ENCODE data around the gene FBXW11. TPM values are rescaled to one million over a fixed set of nuclear protein-coding genes. Genes with fewer than 3 reads are reported as not detected.

FBXW11 gene
- total RNA-seq, 4 donors from 2014 or later: 35.9 to 56.8 (median 50.9) TPM

DNA sequence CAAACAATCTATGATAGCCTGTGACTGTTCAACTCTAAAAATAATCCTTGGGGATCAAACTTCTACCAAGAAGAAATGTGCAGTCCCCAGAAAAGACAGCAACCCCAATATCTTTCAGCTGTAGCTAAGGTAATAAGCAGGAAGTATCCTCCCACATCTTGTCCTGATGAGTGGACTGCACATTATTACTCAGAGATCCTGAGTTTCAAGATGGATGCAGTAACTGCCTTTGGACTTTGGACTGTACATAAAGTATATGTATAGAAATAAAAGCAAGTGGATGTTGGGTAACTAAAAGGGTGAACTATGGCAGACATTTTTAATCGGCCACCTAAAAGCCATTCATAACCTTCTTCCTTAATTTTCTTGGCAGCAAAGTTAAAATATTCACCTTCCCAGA lies 175.8 kb downstream of the FBXW11 start:
- intact Hi-C loops (cut with DNase I; ENCODE audit: low total_unique reads): no loop called here
- no peak for DNase-seq (ENCODE audit: low spot score in 2 of 2)
- H3K4me3 ChIP-seq (ENCODE audit: low read depth, poor library complexity, severe bottlenecking): no peak overlapping the region
- TF ChIP-seq POLR2A (IDR thresholded peaks at IDR 0.05) (no peak), CTCF (IDR thresholded peaks at IDR 0.05) (no peak)
- WGBS, 2 donors: 88 to 95% methylated on average over 1 of the region's 1 CpG

DNA sequence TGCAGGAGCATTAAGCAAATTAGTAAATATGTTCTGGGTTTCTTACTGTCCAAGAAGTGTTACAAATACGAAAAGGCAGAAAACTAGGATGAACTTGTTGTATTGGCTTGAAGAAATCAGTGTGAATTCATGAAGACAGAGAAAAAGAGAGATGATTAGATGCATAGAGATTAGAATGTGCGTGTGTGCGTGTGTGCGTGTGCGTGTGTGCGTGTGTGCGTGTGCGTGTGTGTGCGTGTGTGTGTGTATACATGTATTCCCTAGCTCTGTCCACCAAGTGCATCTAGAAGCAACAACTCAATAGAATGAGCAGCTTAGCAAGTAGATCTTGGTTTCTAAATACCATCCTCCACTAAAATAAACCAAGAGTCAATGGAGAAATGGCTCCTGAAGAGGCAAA lies 179.3 kb downstream of the FBXW11 start:
- no peak overlapping the region for H3K4me3 ChIP-seq (ENCODE audit: low read depth, poor library complexity, severe bottlenecking)
- TF ChIP-seq POLR2A (IDR thresholded peaks at IDR 0.05): no peak
- DNase-seq (ENCODE audit: low spot score in 2 of 2): no peak
- intact Hi-C loops (cut with DNase I; ENCODE audit: low total_unique reads): no loop called here
- 96% methylated on average over 9 of the region's 9 CpGs for WGBS, 2 donors

DNA sequence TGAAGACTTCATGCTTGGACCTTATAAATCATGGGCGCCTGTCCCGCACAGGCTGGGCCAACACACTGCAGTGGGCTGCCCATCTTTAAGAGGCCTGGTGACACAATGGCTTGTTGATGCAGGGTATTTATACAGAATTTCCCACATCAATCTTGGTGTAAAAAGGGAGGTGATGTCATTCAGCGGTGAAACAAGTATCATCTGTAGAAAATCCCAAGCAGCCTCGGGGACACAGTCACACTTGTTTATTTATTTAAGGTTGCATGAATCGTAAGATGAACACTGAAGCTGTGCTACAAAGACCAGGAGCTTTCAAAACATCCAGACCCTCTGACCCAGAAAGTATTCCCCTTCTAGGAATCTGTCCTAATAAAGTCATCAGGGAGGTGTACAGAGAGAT lies 180.3 kb downstream of the FBXW11 start:
- no peak for TF ChIP-seq POLR2A (IDR thresholded peaks at IDR 0.05)
- no peak for TF ChIP-seq CTCF (IDR thresholded peaks at IDR 0.05)
- intact Hi-C loops (cut with DNase I; ENCODE audit: low total_unique reads): no loop called here
- DNase-seq (ENCODE audit: low spot score in 2 of 2): no peak
- 75 to 79% methylated on average over 5 of the region's 5 CpGs for WGBS, 2 donors
- no peak overlapping the region for H3K4me3 ChIP-seq (ENCODE audit: low read depth, poor library complexity, severe bottlenecking)

- TF ChIP-seq POLR2A (IDR thresholded peaks at IDR 0.05) (no peak), CTCF (IDR thresholded peaks at IDR 0.05) (no peak)
- WGBS, 2 donors: 92 to 97% methylated on average over 3 of the region's 3 CpGs
- peak in 1 of 2 donors; percentile 63 for DNase-seq (ENCODE audit: low spot score in 2 of 2)
These were observed 181.4 kb downstream of the FBXW11 start for GRCh38 chr5:171825051-171825450.

DNA sequence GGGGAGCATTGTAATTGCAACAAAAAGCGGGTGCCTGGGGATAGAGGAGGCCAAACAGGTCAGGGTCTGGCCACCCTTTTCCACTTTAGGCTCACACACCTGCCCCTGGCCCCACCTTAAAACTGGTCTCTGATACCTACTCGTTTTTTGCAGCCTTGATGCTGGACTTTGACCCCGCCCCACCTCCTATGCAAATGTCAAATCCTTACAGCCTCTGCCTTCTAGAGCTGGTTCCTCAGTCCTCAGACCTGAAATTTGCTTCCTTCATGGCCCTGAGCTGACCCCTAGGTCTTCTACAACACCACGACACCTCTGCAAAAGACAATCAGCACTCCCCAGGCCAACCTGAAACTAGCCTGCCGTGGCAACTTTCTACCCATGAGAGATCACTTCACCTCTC lies 183.2 kb downstream of the FBXW11 start:
- intact Hi-C loops (cut with DNase I; ENCODE audit: low total_unique reads): no loop called here
- peak in 1 of 2 donors; percentile 37 for DNase-seq (ENCODE audit: low spot score in 2 of 2)

More at GRCh38 chr5:171825051-171825450, 181.4 kb downstream of the FBXW11 start:
- H3K4me3 ChIP-seq (ENCODE audit: low read depth, poor library complexity, severe bottlenecking): no peak overlapping the region
- intact Hi-C loops (cut with DNase I; ENCODE audit: low total_unique reads): no loop called here

DNA sequence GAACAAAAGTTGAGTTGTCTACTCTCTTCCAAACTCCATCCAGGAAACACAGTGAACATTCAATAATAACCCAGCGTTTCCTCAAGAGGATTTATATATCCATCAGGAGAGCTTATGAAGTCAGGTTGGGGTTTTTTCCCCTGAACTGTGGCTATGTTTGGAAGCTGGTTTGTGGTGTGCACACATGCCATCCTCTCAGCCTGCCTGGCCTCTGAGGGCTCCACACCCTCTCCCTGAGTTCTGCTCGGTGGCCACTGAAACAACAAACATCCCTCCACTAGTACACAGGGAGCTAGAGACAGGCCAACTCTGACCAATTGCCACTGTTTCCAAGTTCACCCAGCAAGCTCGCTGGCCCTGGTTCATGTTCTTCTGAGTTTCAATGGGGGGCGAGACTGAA lies 185.2 kb downstream of the FBXW11 start:
- no peak overlapping the region for H3K4me3 ChIP-seq (ENCODE audit: low read depth, poor library complexity, severe bottlenecking)
- intact Hi-C loops (cut with DNase I; ENCODE audit: low total_unique reads): no loop called here
- no peak for TF ChIP-seq POLR2A (IDR thresholded peaks at IDR 0.05)
- peak in 1 of 2 donors; percentile 18 for DNase-seq (ENCODE audit: low spot score in 2 of 2)
- WGBS, 2 donors: 81 to 82% methylated on average over 4 of the region's 4 CpGs

More for the DNA sequence above, 183.2 kb downstream of the FBXW11 start:
- TF ChIP-seq POLR2A (IDR thresholded peaks at IDR 0.05) (no peak), CTCF (IDR thresholded peaks at IDR 0.05) (no peak)
- no peak overlapping the region for H3K4me3 ChIP-seq (ENCODE audit: low read depth, poor library complexity, severe bottlenecking)
- 58 to 77% methylated on average over 5 of the region's 5 CpGs for WGBS, 2 donors

DNA sequence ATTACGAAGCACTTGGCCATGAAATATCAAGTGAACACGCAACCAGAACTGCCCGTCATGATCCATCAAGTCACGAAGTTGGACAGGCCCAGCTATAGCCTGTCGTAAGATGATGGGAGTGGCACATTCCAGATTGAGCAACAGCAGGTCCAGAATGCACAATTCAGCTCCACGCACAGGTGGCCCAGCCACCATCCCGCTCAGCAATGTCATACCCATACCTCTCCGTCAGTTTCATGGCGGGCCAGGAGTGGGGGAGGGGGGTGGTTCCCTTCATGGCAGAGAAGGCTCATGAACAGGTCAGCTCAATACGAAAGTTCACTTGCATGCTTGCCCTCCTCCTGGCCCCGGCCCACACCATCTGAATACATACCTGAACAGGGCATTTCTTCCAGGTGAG lies 185.9 kb downstream of the FBXW11 start:
- DNase-seq (ENCODE audit: low spot score in 2 of 2): peak in 1 of 2 donors; percentile 68
- H3K4me3 ChIP-seq (ENCODE audit: low read depth, poor library complexity, severe bottlenecking): no peak overlapping the region
- 76 to 93% methylated on average over 11 of the region's 11 CpGs for WGBS, 2 donors
- intact Hi-C loops (cut with DNase I; ENCODE audit: low total_unique reads): no loop called here
- TF ChIP-seq CTCF (IDR thresholded peaks at IDR 0.05) (no peak), POLR2A (IDR thresholded peaks at IDR 0.05) (no peak)
